Endothelial cell of umbilical vein (primary cell): Measurements from ENCODE around the gene LHX6. TPM values are rescaled to one million over a fixed set of nuclear protein-coding genes. Genes with fewer than 3 reads are reported as not detected.

ENCODE experiments used
- BruUV-seq: library from RNA; stranded (reverse); fragments of 400-500 nt; replicated peaks from 2 replicates; lab custom pipeline; 2021; lab: Mats Ljungman, UMichigan
- CTCF ChIA-PET: fragments of 300-600, 350-600 bp; sonication (Branson Sonifier 250); formaldehyde crosslinking; loops from one replicate; lab custom pipeline; 2021; ENCODE audit warnings: antibody characterized with exemption, inconsistent platforms; lab: Charles Lee
- POLR2A ChIA-PET: fragments of 300-600, 350-600 bp; sonication (Branson Sonifier 250); formaldehyde crosslinking; loops from one replicate; lab custom pipeline; 2021; ENCODE audit warnings: antibody characterized with exemption, inconsistent platforms; lab: Charles Lee
- DNase-seq: peaks from one replicate; pipeline ENCODE4 v3.0.0-alpha.2; 2011; ENCODE audit warnings: low read depth, low spot score
- FAIRE-seq: peaks from 2 replicates; lab custom pipeline; 2011; peaks lifted over from hg19 to GRCh38; lab: Jason Lieb, UNC
- H2AFZ ChIP-seq: 2 replicates; pipeline ENCODE4 v1.6.0; 2012; ENCODE audit warnings: low read depth, low read length, control low read depth, inconsistent platforms
- H3K27ac ChIP-seq: 2 replicates; pipeline ENCODE4 v1.5.1; 2011; ENCODE audit warnings: low read depth, mild to moderate bottlenecking, control low read depth, low read length, moderate library complexity; ENCODE audit not compliant: insufficient read depth
- H3K27me3 ChIP-seq, 2 experiments: 2 replicates each; pipeline versions ENCODE4 v1.6.0 to v1.6.1; 2011; ENCODE audit warnings: low read length in 2 of 2, mixed read lengths in 1 of 2; ENCODE audit not compliant: control insufficient read depth in 2 of 2, insufficient read depth in 2 of 2
- H3K36me3 ChIP-seq, 2 experiments: 2 replicates in 1 of 2; 3 replicates in 1 of 2; pipeline ENCODE4 v1.5.1; 2011; ENCODE audit warnings: low read length in 2 of 2, mild to moderate bottlenecking in 1 of 2, moderate library complexity in 1 of 2; ENCODE audit not compliant: control insufficient read depth in 2 of 2, insufficient read depth in 2 of 2; ENCODE audit errors: extremely low read depth in 1 of 2
- H3K4me1 ChIP-seq: 3 replicates; pipeline ENCODE4 v1.5.1; 2011; ENCODE audit warnings: mild to moderate bottlenecking, low read length; ENCODE audit not compliant: control insufficient read depth, insufficient read depth; ENCODE audit errors: extremely low read depth
- H3K4me2 ChIP-seq: 2 replicates; pipeline ENCODE4 v1.6.1; 2011; ENCODE audit warnings: low read length, control low read depth, mixed read lengths; ENCODE audit not compliant: insufficient read depth
- H3K4me3 ChIP-seq, 3 experiments: fragments of 200-600 bp in 1 of 3; sonication (generic), shearing (Covaris generic) in 1 of 3; replicated peaks in 1 of 3; 2 replicates each; pipeline ENCODE4 v1.5.1; 2011 to 2016; ENCODE audit warnings: control low read depth in 3 of 3, low read length in 3 of 3, mild to moderate bottlenecking in 2 of 3, inconsistent platforms in 1 of 3, low read depth in 1 of 3, moderate library complexity in 1 of 3; ENCODE audit not compliant: insufficient read depth in 1 of 3
- H3K79me2 ChIP-seq: 2 replicates; pipeline ENCODE4 v1.6.0; 2012; ENCODE audit warnings: low read length, inconsistent platforms; ENCODE audit not compliant: control insufficient read depth, insufficient read depth
- H3K9ac ChIP-seq: replicated peaks from 2 replicates; pipeline ENCODE3; 2011; ENCODE audit warnings: low read length, control low read depth; ENCODE audit not compliant: insufficient read depth; ENCODE audit errors: extremely low read depth
- H3K9me1 ChIP-seq: replicated peaks from 3 replicates; pipeline ENCODE4 v1.6.0; 2011; ENCODE audit warnings: mild to moderate bottlenecking, low read length; ENCODE audit not compliant: control insufficient read depth, insufficient read depth; ENCODE audit errors: extremely low read depth
- H3K9me3 ChIP-seq: replicated peaks from 2 replicates; pipeline ENCODE4 v1.5.1; 2012; ENCODE audit warnings: low read length, inconsistent platforms; ENCODE audit not compliant: control insufficient read depth, insufficient read depth
- H4K20me1 ChIP-seq: replicated peaks from 2 replicates; pipeline ENCODE3; 2011; ENCODE audit warnings: mild to moderate bottlenecking, low read length; ENCODE audit not compliant: control insufficient read depth, insufficient read depth; ENCODE audit errors: extremely low read depth
- EZH2 ChIP-seq: IDR thresholded peaks from 2 replicates; pipeline ENCODE4 v1.6.1; 2012; ENCODE audit warnings: borderline replicate concordance, low read depth, mild to moderate bottlenecking, moderate library complexity, low read length, inconsistent platforms; ENCODE audit not compliant: severe bottlenecking
- FOS ChIP-seq: IDR thresholded peaks from 2 replicates; pipeline ENCODE4 v1.6.1; 2011; ENCODE audit warnings: mild to moderate bottlenecking, low read length, moderate library complexity, borderline replicate concordance; ENCODE audit not compliant: insufficient read depth
- GATA2 ChIP-seq: IDR thresholded peaks from 2 replicates; pipeline ENCODE4 v1.7.0; 2011; ENCODE audit warnings: low read depth, mild to moderate bottlenecking, moderate library complexity, mixed read lengths, low read length; ENCODE audit not compliant: insufficient read length, insufficient read depth
- JUN ChIP-seq: IDR thresholded peaks from 2 replicates; pipeline ENCODE4 v1.6.1; 2011; ENCODE audit warnings: borderline replicate concordance, low read depth; ENCODE audit not compliant: insufficient read length, insufficient read depth
- dilution Hi-C: fragments of 300-500 bp; cut with MboI; formaldehyde crosslinking; loops from one replicate; pipeline ENCODE4 v1.15.0; 2019; ENCODE audit warnings: low sequenced_read_pairs; ENCODE audit not compliant: extremely low pct_ligation_motif_present
- intact Hi-C: fragments of 100-400 bp; cut with micrococcal nuclease; formaldehyde crosslinking; loops from one replicate; pipeline ENCODE4 v1.10.0; 2022
- polyA plus RNA-seq, 4 experiments: library from polyadenylated mRNA; depleted of rRNA in 3 of 4; stranded (reverse) in 3 of 4; unstranded in 1 of 4; fragments of >200 nt; gene quantifications; 2 replicates each; pipeline versions ENCODE4 v1.2.1 to v1.2.3, GENCODE V29; 2011 to 2012; ENCODE audit warnings: missing spikeins in 1 of 4
- total RNA-seq: library from RNA; stranded (reverse); gene quantifications from 2 replicates; pipeline ENCODE4 v1.2.3, GENCODE V29; 2021
- TF ChIP-seq, protein P1 (sequence below), 2 donors: IDR thresholded peaks; 1 replicate in 1 of 2; 2 replicates in 1 of 2; pipeline ENCODE4 v1.5.1; 2011; ENCODE audit warnings: low read length in 2 of 2, mild to moderate bottlenecking in 2 of 2, moderate library complexity in 2 of 2, control low read depth in 1 of 2, inconsistent platforms in 1 of 2, low read depth in 1 of 2; ENCODE audit not compliant: insufficient read depth in 1 of 2; ENCODE audit errors: extremely low read depth in 1 of 2

LHX6 gene
- total and polyA plus RNA-seq, 2 donors (not counting 3 experiments of a cell fraction or from before 2014, with no cell fraction given) = 2.4 to 18.4 TPM

DNA sequence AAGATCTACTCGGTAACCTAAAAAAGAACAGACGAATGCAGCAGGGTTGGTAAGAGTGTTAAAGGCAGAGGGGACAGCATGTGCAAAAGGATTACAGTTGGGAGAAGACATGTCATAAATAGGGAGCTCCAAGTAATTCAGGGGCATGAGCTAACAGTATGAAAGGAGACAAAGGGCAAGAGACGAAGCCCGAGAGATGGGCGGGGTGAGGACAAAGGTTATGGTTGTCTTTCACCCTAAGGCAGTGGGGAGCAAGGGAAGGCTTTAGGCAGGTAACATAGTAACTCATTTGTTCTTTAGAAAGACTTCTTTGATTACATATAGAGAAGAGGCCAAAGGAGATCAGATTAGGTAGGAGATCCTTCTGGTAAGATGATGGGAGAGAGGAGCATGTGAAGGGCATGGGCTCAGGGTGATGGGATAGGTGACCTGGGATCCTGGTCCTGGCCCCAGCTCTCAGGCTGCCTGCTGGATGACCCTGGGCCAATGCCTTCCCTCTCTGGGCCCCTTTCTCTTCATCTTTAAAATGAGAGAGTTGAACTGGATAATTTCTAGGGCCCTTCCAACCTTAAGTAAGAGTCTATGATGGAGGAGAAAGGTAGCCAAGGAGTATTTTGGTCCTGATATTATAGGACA lies 49.6 kb downstream of the LHX6 start:
- ChIA-PET POLR2A (no interaction called here), CTCF (interaction anchor here (0.9 kb wide), 1 partner anchor 11 kb away, joined by 3 read pairs; no protein-coding TSS in a partner anchor)
- DNase-seq (no peak), FAIRE-seq (no peak)
- no peaks in the 10 kb centered on the region for H3K9me3 ChIP-seq
- no peak overlapping the region for H3K9ac ChIP-seq
- no peak overlapping the region for H2AFZ ChIP-seq
- H3K36me3 ChIP-seq = no peaks in the 10 kb centered on the region
- H3K27me3 ChIP-seq = peaks cover 12 to 31% of the 10 kb centered on the region in 2 experiments
- no peaks in the 10 kb centered on the region for H3K9me1 ChIP-seq
- no peak overlapping the region for H3K4me2 ChIP-seq
- intact Hi-C loops (no loop called here), dilution Hi-C loops (no loop called here)
- no peak for TF ChIP-seq JUN
- TF ChIP-seq FOS = no peak
- TF ChIP-seq, protein P1, sequence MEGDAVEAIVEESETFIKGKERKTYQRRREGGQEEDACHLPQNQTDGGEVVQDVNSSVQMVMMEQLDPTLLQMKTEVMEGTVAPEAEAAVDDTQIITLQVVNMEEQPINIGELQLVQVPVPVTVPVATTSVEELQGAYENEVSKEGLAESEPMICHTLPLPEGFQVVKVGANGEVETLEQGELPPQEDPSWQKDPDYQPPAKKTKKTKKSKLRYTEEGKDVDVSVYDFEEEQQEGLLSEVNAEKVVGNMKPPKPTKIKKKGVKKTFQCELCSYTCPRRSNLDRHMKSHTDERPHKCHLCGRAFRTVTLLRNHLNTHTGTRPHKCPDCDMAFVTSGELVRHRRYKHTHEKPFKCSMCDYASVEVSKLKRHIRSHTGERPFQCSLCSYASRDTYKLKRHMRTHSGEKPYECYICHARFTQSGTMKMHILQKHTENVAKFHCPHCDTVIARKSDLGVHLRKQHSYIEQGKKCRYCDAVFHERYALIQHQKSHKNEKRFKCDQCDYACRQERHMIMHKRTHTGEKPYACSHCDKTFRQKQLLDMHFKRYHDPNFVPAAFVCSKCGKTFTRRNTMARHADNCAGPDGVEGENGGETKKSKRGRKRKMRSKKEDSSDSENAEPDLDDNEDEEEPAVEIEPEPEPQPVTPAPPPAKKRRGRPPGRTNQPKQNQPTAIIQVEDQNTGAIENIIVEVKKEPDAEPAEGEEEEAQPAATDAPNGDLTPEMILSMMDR (IDR thresholded peaks at IDR 0.05; ENCODE audit: extremely low read depth in 1 of 2, insufficient read depth in 1 of 2, low read depth in 1 of 2, low read length in 2 of 2) = no peak
- TF ChIP-seq EZH2 = no peak
- TF ChIP-seq GATA2 = no peak
- no peak overlapping the region for H3K4me3 ChIP-seq
- no peaks in the 10 kb centered on the region for H4K20me1 ChIP-seq
- H3K27ac ChIP-seq = no peak overlapping the region
- no peaks in the 10 kb centered on the region for H3K79me2 ChIP-seq
- no peaks in the 10 kb centered on the region for H3K4me1 ChIP-seq
- BruUV-seq = no TSS peak
